ENCODE data around the gene SCYGR7. TPM values are rescaled to one million over a fixed set of nuclear protein-coding genes. Genes with fewer than 3 reads are reported as not detected.

Gene SCYGR7
- total and polyA plus RNA-seq, 2 experiments from 2014 or later = not detected

GRCh38 chr2:227767830-227768229, 39.7 kb downstream of the SCYGR7 start:
- Mint-ChIP-seq H3K4me3 (no peak overlapping the region), H3K9me3 (peaks cover 2% of the 10 kb centered on the region; the same call in 1 of the 3 replicates), H3K36me3 (ENCODE audit: low read depth) (no peaks in the 10 kb centered on the region), H3K27ac (no peak overlapping the region), H3K27me3 (ENCODE audit: insufficient read depth, low read depth, poor library complexity) (peaks cover 3% of the 10 kb centered on the region), H3K4me1 (peaks cover 6% of the 10 kb centered on the region)
- H3F3A ChIP-seq (replicated peaks; ENCODE audit: low read depth) = no peaks in the 10 kb centered on the region
- H3K9me2 ChIP-seq (ENCODE audit: insufficient read depth) = no peaks in the 10 kb centered on the region
- no peak; the same call in 2 of the 3 replicates for ATAC-seq
- H3K27ac ChIP-seq (ENCODE audit: low read depth) = no peak overlapping the region
- no peak overlapping the region for H3K4me2 ChIP-seq
- no peaks in the 10 kb centered on the region for H3K36me3 ChIP-seq (ENCODE audit: insufficient read depth)
- TF ChIP-seq STAT1 (IDR thresholded peaks at IDR 0.05; ENCODE audit: unreplicated experiment) (no peak), ZNF114 (CRISPR knock-in tag; IDR thresholded peaks at IDR 0.05) (no peak), POLR2AphosphoS5 (IDR thresholded peaks at IDR 0.05; ENCODE audit: low read depth) (no peak), ZNF331 (CRISPR knock-in tag; IDR thresholded peaks at IDR 0.05; ENCODE audit: low read depth) (no peak), JUNB (IDR thresholded peaks at IDR 0.05; ENCODE audit: unreplicated experiment) (no peak), CTCF (conservative IDR thresholded peaks at IDR 0.05; ENCODE audit: low read depth in 2 of 2) (no peak), ZNF462 (CRISPR knock-in tag; IDR thresholded peaks at IDR 0.05) (no peak), NANOG (IDR thresholded peaks at IDR 0.05; ENCODE audit: borderline replicate concordance) (no peak), EZH2 (IDR thresholded peaks at IDR 0.05; ENCODE audit: low read depth, unreplicated experiment) (no peak), CREB1 (CRISPR knock-in tag; IDR thresholded peaks at IDR 0.05; ENCODE audit: low read depth) (no peak), EZH2phosphoT487 (IDR thresholded peaks at IDR 0.05; ENCODE audit: unreplicated experiment) (no peak)
- TF ChIP-seq, protein P1, sequence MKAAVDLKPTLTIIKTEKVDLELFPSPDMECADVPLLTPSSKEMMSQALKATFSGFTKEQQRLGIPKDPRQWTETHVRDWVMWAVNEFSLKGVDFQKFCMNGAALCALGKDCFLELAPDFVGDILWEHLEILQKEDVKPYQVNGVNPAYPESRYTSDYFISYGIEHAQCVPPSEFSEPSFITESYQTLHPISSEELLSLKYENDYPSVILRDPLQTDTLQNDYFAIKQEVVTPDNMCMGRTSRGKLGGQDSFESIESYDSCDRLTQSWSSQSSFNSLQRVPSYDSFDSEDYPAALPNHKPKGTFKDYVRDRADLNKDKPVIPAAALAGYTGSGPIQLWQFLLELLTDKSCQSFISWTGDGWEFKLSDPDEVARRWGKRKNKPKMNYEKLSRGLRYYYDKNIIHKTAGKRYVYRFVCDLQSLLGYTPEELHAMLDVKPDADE (IDR thresholded peaks at IDR 0.05) = no peak
- TF ChIP-seq, protein P2, sequence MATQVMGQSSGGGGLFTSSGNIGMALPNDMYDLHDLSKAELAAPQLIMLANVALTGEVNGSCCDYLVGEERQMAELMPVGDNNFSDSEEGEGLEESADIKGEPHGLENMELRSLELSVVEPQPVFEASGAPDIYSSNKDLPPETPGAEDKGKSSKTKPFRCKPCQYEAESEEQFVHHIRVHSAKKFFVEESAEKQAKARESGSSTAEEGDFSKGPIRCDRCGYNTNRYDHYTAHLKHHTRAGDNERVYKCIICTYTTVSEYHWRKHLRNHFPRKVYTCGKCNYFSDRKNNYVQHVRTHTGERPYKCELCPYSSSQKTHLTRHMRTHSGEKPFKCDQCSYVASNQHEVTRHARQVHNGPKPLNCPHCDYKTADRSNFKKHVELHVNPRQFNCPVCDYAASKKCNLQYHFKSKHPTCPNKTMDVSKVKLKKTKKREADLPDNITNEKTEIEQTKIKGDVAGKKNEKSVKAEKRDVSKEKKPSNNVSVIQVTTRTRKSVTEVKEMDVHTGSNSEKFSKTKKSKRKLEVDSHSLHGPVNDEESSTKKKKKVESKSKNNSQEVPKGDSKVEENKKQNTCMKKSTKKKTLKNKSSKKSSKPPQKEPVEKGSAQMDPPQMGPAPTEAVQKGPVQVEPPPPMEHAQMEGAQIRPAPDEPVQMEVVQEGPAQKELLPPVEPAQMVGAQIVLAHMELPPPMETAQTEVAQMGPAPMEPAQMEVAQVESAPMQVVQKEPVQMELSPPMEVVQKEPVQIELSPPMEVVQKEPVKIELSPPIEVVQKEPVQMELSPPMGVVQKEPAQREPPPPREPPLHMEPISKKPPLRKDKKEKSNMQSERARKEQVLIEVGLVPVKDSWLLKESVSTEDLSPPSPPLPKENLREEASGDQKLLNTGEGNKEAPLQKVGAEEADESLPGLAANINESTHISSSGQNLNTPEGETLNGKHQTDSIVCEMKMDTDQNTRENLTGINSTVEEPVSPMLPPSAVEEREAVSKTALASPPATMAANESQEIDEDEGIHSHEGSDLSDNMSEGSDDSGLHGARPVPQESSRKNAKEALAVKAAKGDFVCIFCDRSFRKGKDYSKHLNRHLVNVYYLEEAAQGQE (IDR thresholded peaks at IDR 0.05; ENCODE audit: unreplicated experiment) = no peak
- H2AFZ ChIP-seq = peak overlapping the region; percentile 78
- H3K79me2 ChIP-seq (replicated peaks; ENCODE audit: insufficient read depth) = no peaks in the 10 kb centered on the region
- H3K27me3 ChIP-seq (ENCODE audit: insufficient read depth) = no peaks in the 10 kb centered on the region
- DNase-seq (ENCODE audit: low spot score) = no peak
- peaks cover 5% of the 10 kb centered on the region; the same call in 1 of the 2 replicates for H3K4me1 ChIP-seq (ENCODE audit: insufficient read depth)
- no peak overlapping the region for H3K4me3 ChIP-seq
- H4K20me1 ChIP-seq (replicated peaks; ENCODE audit: insufficient read depth) = no peaks in the 10 kb centered on the region

Measured in GM23338 (cell line).